ENCODE measurements around the gene SLC9A3.

SLC9A3 gene

DNA sequence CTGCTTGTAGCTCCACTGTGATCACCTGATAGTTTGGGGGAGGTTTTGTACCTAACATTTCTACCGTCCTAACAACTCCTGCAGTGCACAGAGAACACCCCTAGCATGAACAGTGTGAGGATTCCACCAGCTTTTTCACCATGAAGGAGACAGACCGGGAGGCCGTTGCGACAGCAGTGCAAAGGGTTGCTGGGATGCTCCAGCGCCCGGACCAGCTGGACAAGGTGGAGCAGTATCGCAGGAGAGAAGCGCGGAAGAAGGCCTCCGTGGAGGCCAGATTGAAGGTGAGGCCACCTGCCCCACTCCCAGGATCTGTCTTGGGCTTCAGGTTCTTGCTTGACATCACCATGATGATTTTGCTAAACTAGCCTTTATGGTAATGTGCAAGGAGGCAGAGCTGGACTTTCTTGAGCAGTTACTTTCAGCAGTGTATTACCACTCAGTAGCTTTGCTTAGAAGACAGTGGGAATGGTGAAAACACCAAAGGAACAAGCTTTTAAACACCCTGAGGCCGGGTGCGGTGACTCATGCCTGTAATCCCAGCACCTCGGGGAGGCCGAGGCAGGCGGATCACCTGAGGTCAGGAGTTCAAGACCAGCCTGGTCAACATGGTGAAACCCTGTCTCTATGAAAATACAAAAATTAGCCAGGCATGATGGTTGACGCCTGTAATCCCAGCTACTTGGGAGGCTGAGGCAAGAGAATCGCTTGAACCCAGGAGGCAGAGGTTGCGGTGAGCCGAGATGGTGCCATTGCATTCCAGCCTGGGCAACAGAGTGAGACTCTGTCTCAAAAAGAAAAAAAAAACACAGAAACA, 78.0 kb downstream of the SLC9A3 start:
- TF ChIP-seq, protein P1, sequence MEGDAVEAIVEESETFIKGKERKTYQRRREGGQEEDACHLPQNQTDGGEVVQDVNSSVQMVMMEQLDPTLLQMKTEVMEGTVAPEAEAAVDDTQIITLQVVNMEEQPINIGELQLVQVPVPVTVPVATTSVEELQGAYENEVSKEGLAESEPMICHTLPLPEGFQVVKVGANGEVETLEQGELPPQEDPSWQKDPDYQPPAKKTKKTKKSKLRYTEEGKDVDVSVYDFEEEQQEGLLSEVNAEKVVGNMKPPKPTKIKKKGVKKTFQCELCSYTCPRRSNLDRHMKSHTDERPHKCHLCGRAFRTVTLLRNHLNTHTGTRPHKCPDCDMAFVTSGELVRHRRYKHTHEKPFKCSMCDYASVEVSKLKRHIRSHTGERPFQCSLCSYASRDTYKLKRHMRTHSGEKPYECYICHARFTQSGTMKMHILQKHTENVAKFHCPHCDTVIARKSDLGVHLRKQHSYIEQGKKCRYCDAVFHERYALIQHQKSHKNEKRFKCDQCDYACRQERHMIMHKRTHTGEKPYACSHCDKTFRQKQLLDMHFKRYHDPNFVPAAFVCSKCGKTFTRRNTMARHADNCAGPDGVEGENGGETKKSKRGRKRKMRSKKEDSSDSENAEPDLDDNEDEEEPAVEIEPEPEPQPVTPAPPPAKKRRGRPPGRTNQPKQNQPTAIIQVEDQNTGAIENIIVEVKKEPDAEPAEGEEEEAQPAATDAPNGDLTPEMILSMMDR (IDR thresholded peaks at IDR 0.05; ENCODE audit: control insufficient read depth, insufficient read depth, low read depth, low read length, missing control alignments): no peak
- DNase-seq (ENCODE audit: low read depth): no peak
- H3K4me3 ChIP-seq (ENCODE audit: control insufficient read depth, low read depth, low read length): no peak overlapping the region

DNA sequence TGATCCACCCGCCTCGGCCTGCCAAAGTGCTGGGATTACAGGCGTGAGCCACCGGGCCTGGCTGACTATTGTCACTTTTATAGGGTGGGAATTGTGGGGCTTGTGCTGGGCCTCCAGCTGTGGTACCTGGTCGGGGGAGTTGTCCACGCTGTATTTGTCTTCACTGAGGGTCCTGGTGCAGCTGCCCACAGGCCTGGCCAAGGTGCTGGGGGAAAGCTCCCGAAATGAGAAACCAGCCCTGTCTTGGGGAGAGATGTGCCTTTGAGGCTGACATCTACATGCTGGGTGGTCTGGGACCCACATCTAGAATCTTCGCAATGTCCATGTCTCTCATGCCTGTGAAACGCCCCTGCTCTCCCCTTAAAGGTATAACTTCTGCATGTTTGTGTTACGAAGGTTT, 78.7 kb downstream of the SLC9A3 start:
- H3K4me3 ChIP-seq (ENCODE audit: control insufficient read depth, low read depth, low read length): no peak overlapping the region
- TF ChIP-seq, protein P1 (IDR thresholded peaks at IDR 0.05; ENCODE audit: control insufficient read depth, insufficient read depth, low read depth, low read length, missing control alignments): no peak
- DNase-seq (ENCODE audit: low read depth): no peak

DNA sequence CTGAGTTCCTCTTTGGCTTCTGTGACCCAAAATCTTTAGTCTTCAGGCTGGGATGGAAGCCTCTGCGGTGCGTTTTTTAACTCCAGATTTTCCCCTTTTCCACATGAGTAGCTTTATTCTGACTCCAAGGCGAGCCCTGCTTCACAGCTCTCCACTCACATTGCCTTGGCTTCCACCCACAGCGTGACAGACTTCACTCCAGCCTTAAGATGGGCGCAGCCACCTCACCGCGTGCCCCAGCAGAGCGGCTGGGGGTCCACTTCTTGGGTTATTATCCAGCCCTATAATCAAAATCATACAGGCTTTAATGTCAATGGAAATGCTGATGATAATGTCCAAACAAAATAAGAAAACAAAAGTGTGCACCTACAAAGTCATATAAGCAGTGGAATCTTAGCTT, 80.0 kb downstream of the SLC9A3 start:
- TF ChIP-seq, protein P1 (IDR thresholded peaks at IDR 0.05; ENCODE audit: control insufficient read depth, insufficient read depth, low read depth, low read length, missing control alignments): no peak
- H3K4me3 ChIP-seq (ENCODE audit: control insufficient read depth, low read depth, low read length): peak overlapping the region; percentile 93
- DNase-seq (ENCODE audit: low read depth): no peak

DNA sequence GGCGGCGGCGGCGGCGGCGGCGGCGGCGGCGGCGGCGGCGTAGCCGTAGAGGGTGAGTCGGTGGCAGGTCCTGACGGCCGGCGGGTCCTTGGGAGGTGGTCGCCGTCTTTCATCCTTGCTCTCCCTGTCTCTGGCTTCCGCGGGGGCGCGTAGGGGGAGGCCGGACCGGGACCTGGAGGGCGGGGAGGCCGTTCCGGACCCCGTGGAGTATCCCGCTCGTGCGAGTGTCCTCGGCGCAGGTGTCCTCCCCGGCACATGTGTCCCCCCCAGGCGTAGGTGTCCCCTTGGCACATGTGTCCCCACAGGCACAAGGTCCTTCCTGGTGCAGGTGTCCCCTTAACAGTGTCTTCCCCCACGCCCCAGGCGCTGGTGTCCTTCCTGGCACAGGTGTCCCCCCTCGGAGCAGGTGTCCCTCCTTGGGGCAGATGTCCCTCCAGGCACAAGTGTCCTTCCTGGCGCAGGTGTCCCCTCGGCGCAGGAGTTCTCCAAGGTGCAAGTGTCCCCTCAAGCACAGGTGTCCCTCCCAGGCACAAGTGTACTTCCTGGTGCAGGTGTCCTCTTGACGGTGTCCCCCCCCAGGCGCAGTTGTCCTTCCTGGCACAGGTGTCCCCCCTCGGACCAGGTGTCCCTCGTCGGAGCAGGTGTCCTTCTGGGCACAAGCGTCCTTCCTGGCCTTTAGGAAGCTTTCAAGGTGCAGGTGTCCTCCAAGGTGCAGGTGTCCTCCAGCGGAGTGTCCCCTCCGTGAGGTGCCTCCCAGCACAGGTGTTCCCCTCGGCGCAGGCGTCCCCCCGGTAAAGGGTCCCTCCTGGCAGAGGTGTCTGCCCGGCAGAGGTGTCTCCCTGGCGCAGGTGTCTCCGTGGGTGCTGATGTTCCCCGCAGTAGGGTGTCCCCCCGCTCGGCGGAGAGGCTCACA, 80.8 kb downstream of the SLC9A3 start:
- peak overlapping the region; percentile 93 for H3K4me3 ChIP-seq (ENCODE audit: control insufficient read depth, low read depth, low read length)
- TF ChIP-seq, protein P1 (IDR thresholded peaks at IDR 0.05; ENCODE audit: control insufficient read depth, insufficient read depth, low read depth, low read length, missing control alignments): no peak
- DNase-seq (ENCODE audit: low read depth): no peak

DNA sequence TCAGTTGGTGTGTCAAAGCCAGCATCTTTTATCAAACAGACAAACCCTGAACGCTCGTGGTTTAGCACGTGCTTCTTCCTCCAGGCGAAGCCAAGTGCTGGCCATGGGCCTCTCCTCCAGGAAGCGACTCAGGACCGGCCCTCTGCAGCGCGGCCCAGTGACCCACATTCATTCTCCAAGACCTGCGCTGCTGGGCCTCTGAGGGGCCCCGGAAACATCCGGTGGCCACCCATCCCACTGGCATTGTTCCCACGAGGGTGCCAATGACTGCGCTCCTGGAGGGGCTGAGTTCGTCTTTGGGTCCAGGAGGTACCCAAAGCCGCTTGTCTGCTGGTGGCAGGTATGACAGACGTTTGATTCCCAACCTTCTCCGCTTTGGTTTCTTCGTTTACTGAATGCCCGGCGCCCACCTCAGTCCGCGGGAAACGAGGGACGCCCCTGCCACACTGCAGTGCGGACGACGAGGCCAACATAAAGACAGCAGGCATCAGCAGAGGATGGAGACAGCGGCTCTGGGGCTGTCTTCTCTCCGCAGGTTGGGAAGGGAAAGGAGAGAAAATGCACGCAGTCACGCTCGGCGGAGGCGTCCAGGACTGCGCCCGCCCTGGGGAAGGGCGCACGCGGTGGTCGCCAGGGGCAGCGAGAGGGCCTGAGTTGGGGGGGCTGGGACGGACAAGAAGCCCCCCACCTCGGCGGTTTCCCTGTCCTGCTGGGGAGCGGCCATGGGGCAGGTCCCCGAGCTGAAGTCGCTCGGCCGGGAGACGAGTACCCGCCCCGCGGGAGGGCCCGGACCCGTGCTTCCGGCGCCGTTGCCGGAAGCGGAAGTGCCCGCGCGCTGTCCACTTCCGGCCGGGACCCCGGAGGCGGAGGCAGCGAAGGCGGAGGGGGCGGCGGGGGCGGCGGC, 81.7 kb downstream of the SLC9A3 start, which contains the start of gene EXOC3:
TSS of gene EXOC3 (plus strand) at position 842 of the 904 bp plus-strand sequence. CDS start 3,030 bp downstream, outside the sequence.
- peak within 1 kb of the TSS; percentile 93 for H3K4me3 ChIP-seq (ENCODE audit: control insufficient read depth, low read depth, low read length)
- TF ChIP-seq, protein P1 (IDR thresholded peaks at IDR 0.05; ENCODE audit: control insufficient read depth, insufficient read depth, low read depth, low read length, missing control alignments): no peak
- DNase-seq (ENCODE audit: low read depth): no peak

DNA sequence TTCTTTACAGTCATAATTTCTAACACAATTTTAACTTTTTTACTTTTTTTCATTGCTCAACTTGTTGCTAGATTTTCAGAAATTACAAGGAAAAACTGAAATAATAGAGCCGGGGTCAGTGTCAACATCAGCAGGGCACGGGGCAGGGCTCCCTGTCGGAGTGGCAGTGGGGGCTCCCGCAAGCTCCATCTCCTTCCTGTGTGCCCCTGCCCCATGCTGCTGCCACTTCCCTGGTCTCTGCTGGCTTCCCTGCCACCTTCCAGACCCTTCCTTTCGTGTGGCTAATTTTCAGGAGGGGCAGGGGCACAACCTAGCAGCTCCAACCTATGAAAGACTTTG, 82.3 kb downstream of the SLC9A3 start:
- TF ChIP-seq, protein P1 (IDR thresholded peaks at IDR 0.05; ENCODE audit: control insufficient read depth, insufficient read depth, low read depth, low read length, missing control alignments): no peak

More for the DNA sequence above, 82.3 kb downstream of the SLC9A3 start:
- peak overlapping the region; percentile 72 for H3K4me3 ChIP-seq (ENCODE audit: control insufficient read depth, low read depth, low read length)
- DNase-seq (ENCODE audit: low read depth): no peak

All from AG09309 (cell line).